ENCODE results near the gene WNT6.

GRCh38 chr2:218820746-218821369 lies 38.7 kb upstream of the WNT6 start:
- no peak for TF ChIP-seq EZH2 (IDR thresholded peaks at IDR 0.05; ENCODE audit: low read depth, low read length, severe bottlenecking)
- no peak for TF ChIP-seq GABPA (IDR thresholded peaks at IDR 0.05; ENCODE audit: borderline replicate concordance, insufficient read depth, low read length)
- TF ChIP-seq CHD2 (IDR thresholded peaks at IDR 0.05; ENCODE audit: low read length) = no peak
- no peak for TF ChIP-seq HDAC2 (IDR thresholded peaks at IDR 0.05; ENCODE audit: borderline replicate concordance in 1 of 2, low read depth in 2 of 2, low read length in 2 of 2)
- TF ChIP-seq, protein P1, sequence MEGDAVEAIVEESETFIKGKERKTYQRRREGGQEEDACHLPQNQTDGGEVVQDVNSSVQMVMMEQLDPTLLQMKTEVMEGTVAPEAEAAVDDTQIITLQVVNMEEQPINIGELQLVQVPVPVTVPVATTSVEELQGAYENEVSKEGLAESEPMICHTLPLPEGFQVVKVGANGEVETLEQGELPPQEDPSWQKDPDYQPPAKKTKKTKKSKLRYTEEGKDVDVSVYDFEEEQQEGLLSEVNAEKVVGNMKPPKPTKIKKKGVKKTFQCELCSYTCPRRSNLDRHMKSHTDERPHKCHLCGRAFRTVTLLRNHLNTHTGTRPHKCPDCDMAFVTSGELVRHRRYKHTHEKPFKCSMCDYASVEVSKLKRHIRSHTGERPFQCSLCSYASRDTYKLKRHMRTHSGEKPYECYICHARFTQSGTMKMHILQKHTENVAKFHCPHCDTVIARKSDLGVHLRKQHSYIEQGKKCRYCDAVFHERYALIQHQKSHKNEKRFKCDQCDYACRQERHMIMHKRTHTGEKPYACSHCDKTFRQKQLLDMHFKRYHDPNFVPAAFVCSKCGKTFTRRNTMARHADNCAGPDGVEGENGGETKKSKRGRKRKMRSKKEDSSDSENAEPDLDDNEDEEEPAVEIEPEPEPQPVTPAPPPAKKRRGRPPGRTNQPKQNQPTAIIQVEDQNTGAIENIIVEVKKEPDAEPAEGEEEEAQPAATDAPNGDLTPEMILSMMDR (IDR thresholded peaks at IDR 0.05; ENCODE audit: control extremely low read depth in 1 of 3, insufficient read depth in 1 of 3, low read depth in 1 of 3, low read length in 3 of 3) = no peak
- no peak for TF ChIP-seq RFX5 (IDR thresholded peaks at IDR 0.05; ENCODE audit: borderline replicate concordance, low read depth, low read length)
- TF ChIP-seq, protein P2, sequence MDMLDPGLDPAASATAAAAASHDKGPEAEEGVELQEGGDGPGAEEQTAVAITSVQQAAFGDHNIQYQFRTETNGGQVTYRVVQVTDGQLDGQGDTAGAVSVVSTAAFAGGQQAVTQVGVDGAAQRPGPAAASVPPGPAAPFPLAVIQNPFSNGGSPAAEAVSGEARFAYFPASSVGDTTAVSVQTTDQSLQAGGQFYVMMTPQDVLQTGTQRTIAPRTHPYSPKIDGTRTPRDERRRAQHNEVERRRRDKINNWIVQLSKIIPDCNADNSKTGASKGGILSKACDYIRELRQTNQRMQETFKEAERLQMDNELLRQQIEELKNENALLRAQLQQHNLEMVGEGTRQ (IDR thresholded peaks at IDR 0.05; ENCODE audit: low read length) = no peak
- no peak for TF ChIP-seq CEBPB (IDR thresholded peaks at IDR 0.05; ENCODE audit: low read depth, low read length)
- no peak for TF ChIP-seq YY1 (IDR thresholded peaks at IDR 0.05; ENCODE audit: low read depth, low read length)
